Measurements from ENCODE around the gene CCDC34. TPM values are rescaled to one million over a fixed set of nuclear protein-coding genes. Genes with fewer than 3 reads are reported as not detected.

The CCDC34 gene, protein sequence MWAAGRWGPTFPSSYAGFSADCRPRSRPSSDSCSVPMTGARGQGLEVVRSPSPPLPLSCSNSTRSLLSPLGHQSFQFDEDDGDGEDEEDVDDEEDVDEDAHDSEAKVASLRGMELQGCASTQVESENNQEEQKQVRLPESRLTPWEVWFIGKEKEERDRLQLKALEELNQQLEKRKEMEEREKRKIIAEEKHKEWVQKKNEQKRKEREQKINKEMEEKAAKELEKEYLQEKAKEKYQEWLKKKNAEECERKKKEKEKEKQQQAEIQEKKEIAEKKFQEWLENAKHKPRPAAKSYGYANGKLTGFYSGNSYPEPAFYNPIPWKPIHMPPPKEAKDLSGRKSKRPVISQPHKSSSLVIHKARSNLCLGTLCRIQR
- 14.9 TPM for polyA plus RNA-seq (2012; ENCODE audit: insufficient read length, low read depth)

DNA sequence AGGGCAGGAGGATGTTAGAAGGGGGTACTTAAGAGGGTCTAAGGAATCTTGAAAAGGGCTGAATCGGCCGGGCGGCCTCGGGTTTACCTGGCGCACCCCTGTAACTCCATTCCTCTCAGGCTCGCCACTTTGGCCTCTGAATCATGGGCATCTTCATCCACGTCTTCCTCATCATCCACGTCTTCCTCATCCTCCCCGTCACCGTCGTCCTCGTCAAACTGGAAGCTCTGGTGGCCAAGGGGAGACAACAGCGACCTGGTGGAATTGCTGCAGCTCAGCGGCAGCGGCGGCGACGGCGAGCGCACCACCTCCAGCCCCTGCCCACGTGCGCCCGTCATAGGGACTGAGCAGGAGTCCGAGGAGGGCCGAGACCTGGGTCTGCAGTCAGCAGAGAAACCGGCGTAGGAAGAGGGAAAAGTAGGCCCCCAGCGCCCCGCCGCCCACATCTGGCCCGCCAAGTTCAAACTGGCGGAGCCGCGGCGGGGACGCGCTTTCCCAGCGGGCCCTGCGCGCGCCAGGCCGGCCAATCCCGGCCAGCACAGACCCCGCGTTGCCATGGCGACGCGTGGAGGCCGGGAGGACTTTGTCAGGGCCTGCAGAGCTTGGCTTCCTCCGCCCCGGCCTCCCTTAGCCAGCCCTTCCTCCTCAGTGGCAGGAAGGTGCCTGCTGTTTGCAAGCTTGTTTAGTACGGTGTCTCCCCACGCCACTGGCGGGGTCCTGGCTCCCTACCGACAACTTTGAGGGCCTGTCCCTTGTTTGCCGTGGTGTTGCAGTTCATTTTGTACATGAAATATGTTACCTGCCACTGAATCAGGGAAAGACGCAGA, at the start of gene CCDC34:
Gene CCDC34 (minus strand): TSS at position 467 of the 827 bp plus-strand sequence. CDS start 21 bp downstream, at position 446.
- TF ChIP-seq FOXP2 (optimal IDR thresholded peaks at IDR 0.05; ENCODE audit: borderline replicate concordance, extremely low read depth, extremely low read length, insufficient read depth) (peak; percentile 82), POLR2AphosphoS5 (IDR thresholded peaks at IDR 0.05; ENCODE audit: low read depth, low read length) (peak; percentile 82), SIN3A (IDR thresholded peaks at IDR 0.05; ENCODE audit: borderline replicate concordance, insufficient read depth, low read length) (peak; percentile 96; the same call in 1 of the 2 replicates), TAF1 (IDR thresholded peaks at IDR 0.05; ENCODE audit: borderline replicate concordance, insufficient read depth, low read length) (0 out of 2 replicates have a peak, but pooled peaks have one; percentile 74)
- TF ChIP-seq, protein P1, sequence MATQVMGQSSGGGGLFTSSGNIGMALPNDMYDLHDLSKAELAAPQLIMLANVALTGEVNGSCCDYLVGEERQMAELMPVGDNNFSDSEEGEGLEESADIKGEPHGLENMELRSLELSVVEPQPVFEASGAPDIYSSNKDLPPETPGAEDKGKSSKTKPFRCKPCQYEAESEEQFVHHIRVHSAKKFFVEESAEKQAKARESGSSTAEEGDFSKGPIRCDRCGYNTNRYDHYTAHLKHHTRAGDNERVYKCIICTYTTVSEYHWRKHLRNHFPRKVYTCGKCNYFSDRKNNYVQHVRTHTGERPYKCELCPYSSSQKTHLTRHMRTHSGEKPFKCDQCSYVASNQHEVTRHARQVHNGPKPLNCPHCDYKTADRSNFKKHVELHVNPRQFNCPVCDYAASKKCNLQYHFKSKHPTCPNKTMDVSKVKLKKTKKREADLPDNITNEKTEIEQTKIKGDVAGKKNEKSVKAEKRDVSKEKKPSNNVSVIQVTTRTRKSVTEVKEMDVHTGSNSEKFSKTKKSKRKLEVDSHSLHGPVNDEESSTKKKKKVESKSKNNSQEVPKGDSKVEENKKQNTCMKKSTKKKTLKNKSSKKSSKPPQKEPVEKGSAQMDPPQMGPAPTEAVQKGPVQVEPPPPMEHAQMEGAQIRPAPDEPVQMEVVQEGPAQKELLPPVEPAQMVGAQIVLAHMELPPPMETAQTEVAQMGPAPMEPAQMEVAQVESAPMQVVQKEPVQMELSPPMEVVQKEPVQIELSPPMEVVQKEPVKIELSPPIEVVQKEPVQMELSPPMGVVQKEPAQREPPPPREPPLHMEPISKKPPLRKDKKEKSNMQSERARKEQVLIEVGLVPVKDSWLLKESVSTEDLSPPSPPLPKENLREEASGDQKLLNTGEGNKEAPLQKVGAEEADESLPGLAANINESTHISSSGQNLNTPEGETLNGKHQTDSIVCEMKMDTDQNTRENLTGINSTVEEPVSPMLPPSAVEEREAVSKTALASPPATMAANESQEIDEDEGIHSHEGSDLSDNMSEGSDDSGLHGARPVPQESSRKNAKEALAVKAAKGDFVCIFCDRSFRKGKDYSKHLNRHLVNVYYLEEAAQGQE (IDR thresholded peaks at IDR 0.05; ENCODE audit: insufficient read depth in 1 of 2, low read depth in 2 of 2, low read length in 2 of 2) = no peak

DNA sequence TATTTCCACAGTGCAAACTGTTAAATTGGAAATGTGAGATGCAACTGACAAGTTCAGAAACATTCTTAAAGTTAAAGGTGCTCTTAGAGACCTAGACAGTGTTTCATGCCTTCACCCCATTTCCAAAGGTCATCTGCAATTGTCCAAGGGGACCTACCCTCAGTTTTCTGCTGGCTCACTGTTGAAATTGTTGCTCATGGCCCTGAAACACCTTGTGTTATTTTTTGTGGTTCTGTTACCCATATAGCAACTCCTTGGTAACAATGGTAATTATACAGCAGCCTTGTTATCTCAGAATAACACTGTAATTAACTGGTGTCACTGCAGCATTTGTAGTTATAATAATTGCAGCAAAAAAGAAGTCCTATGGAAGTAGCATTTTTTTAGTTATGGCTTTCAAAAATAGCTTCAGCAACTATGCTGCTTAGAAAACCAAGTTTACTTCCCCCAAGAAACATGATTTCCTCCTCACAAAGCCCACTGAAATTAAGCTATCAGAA, 49.2 kb upstream of the CCDC34 start:
- TF ChIP-seq, protein P1 (IDR thresholded peaks at IDR 0.05; ENCODE audit: insufficient read depth in 1 of 2, low read depth in 2 of 2, low read length in 2 of 2) = no peak
- TF ChIP-seq FOXP2 (optimal IDR thresholded peaks at IDR 0.05; ENCODE audit: borderline replicate concordance, extremely low read depth, extremely low read length, insufficient read depth) = no peak
- no peak for TF ChIP-seq TAF1 (IDR thresholded peaks at IDR 0.05; ENCODE audit: borderline replicate concordance, insufficient read depth, low read length)
- TF ChIP-seq SIN3A (IDR thresholded peaks at IDR 0.05; ENCODE audit: borderline replicate concordance, insufficient read depth, low read length) = no peak
- TF ChIP-seq POLR2AphosphoS5 (IDR thresholded peaks at IDR 0.05; ENCODE audit: low read depth, low read length) = no peak

DNA sequence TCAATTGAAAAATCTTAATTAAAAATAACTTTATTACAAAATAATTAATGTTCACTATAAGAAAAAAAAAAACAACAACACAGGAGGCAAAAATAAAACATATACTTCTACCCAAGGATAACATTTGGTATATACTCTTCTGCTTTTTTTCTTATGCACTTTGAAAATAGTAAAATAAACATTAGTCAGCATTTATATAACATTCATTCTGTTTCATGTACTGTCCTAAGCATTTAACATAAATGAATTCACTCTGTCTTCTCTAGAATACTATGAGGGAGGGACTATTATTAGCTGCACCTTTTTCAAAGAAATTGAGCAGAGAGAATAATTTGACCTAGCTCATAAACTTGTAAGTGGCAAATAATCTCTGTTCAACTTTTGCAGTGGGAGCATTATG, 48.3 kb upstream of the CCDC34 start:
- TF ChIP-seq POLR2AphosphoS5 (IDR thresholded peaks at IDR 0.05; ENCODE audit: low read depth, low read length) (peak; percentile 13; the same call in 1 of the 2 replicates), TAF1 (IDR thresholded peaks at IDR 0.05; ENCODE audit: borderline replicate concordance, insufficient read depth, low read length) (no peak)

DNA sequence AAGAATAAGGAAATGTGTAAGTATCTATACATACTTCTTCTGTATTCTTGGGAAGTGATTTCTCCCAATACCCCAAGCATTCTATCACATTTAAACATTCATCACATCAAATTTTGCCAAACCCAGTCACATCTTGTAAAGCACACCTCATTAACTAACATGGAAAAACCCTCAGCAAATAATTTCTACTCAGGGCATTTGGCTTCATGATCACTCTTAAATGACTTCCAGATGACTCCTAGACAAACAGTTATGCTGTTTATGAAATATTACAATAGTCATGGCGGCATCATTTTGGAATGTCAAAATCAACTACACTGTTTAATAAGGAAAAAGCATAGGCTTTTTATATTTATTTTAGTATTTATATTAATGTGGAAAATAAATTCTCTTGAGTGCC, 47.3 kb upstream of the CCDC34 start:
- TF ChIP-seq TAF1 (IDR thresholded peaks at IDR 0.05; ENCODE audit: borderline replicate concordance, insufficient read depth, low read length) (no peak), FOXP2 (optimal IDR thresholded peaks at IDR 0.05; ENCODE audit: borderline replicate concordance, extremely low read depth, extremely low read length, insufficient read depth) (no peak), POLR2AphosphoS5 (IDR thresholded peaks at IDR 0.05; ENCODE audit: low read depth, low read length) (no peak), SIN3A (IDR thresholded peaks at IDR 0.05; ENCODE audit: borderline replicate concordance, insufficient read depth, low read length) (no peak)
- TF ChIP-seq, protein P1 (IDR thresholded peaks at IDR 0.05; ENCODE audit: insufficient read depth in 1 of 2, low read depth in 2 of 2, low read length in 2 of 2) = no peak

DNA sequence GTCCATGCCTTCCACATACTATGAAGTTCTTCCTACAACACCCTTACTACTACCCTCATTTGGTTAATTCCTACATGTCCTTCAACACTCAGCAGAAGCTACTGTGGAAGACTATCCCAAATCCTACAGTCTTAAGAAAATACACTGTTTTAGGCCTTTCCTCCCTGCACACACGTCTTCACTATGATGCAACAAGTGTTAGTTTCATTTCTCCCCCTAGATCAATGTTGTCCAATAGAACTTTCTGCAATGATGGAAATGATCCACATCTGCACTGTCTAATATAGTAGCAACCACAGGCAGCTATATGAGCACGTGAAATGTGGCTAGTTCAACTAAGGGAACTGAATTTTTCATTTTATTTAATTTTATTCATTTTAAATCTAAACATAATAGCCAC, 46.7 kb upstream of the CCDC34 start:
- TF ChIP-seq TAF1 (IDR thresholded peaks at IDR 0.05; ENCODE audit: borderline replicate concordance, insufficient read depth, low read length) (no peak), SIN3A (IDR thresholded peaks at IDR 0.05; ENCODE audit: borderline replicate concordance, insufficient read depth, low read length) (no peak), FOXP2 (optimal IDR thresholded peaks at IDR 0.05; ENCODE audit: borderline replicate concordance, extremely low read depth, extremely low read length, insufficient read depth) (no peak), POLR2AphosphoS5 (IDR thresholded peaks at IDR 0.05; ENCODE audit: low read depth, low read length) (no peak)
- TF ChIP-seq, protein P1 (IDR thresholded peaks at IDR 0.05; ENCODE audit: insufficient read depth in 1 of 2, low read depth in 2 of 2, low read length in 2 of 2) = no peak
